GM12872 (cell line): Measurements from ENCODE around the gene JAKMIP2.

Experiments used
- TF ChIP-seq, protein P1 (sequence below): IDR thresholded peaks from 3 replicates; pipeline ENCODE4 v1.5.1; 2011; ENCODE audit warnings: low read depth, mild to moderate bottlenecking, low read length, moderate library complexity; ENCODE audit not compliant: insufficient read depth

Gene JAKMIP2

DNA sequence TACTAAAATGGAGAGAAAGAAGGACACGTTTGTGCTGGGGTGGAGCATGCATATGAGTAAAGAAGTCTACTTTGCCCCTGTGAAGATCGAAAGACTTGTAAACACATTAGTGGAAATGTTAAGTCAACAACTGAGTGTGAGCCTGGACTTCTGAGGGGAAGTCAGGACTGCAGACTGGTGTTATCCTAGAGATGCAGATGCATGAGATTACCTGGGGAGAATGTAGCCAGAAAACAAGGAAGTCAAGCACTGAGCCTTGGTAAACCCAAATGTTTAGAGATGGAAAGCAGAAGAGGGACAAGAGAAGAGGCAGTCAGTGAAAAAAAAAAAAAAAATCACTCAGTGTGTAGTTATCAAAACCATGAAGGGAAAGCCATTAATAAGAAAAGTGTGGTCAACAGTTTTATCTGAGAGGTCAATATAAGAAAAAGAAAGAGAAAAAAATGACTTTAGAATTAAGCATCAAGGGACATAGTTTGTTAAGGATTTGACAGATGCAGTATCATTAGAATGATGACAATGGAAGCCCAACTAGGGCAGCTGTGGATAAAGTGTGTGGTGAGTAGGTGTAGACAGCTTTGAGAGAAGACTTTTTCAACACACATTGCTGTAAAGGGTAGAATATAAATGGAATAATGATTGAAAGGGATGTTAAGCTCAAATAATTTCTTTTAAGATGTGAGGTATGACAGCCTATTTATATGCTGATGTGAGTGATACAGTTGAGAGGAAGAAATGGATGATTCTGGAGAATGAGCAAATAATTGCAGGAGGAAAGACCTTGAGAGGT, 22.2 kb downstream of the JAKMIP2 start:
- TF ChIP-seq, protein P1, sequence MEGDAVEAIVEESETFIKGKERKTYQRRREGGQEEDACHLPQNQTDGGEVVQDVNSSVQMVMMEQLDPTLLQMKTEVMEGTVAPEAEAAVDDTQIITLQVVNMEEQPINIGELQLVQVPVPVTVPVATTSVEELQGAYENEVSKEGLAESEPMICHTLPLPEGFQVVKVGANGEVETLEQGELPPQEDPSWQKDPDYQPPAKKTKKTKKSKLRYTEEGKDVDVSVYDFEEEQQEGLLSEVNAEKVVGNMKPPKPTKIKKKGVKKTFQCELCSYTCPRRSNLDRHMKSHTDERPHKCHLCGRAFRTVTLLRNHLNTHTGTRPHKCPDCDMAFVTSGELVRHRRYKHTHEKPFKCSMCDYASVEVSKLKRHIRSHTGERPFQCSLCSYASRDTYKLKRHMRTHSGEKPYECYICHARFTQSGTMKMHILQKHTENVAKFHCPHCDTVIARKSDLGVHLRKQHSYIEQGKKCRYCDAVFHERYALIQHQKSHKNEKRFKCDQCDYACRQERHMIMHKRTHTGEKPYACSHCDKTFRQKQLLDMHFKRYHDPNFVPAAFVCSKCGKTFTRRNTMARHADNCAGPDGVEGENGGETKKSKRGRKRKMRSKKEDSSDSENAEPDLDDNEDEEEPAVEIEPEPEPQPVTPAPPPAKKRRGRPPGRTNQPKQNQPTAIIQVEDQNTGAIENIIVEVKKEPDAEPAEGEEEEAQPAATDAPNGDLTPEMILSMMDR, result no peak

DNA sequence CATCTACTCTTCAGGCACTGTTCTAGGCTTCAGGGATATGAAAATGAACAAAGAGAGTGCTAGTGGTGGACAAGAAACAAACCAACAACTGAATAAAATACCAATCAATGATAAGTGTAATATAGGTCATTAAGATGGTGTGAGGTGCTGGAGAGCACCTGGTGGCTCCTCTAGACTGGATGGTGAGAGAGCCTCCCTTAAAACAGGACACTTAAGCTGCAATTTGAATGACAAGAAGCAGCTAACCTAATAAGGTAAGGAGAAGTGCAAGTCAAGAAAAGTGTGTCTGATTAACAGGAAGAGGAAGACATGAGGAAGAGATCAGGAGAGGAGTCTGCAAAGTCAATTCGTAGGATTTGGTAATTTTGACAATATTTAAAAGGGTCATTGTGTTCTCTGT, 23.1 kb downstream of the JAKMIP2 start:
- TF ChIP-seq, protein P1, result no peak

DNA sequence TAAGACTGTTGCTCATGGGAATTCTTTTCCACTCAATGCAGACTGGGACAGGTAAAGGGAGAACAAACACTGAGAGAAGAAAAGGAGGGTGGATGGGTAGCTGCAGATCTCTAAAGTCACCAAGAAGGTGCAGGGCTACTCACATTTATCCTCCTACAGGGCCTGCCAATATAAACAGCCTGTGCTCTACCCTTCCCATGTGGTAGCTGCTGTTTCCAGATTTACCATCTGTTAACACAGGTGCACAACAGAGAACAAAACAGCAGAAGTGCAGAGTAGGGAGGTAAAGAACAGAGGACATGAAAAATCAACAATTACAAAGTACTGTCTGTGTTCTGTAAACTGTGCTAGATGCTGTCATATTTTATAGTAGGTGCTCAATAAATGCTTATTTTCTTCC, 26.0 kb downstream of the JAKMIP2 start:
- TF ChIP-seq, protein P1, result no peak

DNA sequence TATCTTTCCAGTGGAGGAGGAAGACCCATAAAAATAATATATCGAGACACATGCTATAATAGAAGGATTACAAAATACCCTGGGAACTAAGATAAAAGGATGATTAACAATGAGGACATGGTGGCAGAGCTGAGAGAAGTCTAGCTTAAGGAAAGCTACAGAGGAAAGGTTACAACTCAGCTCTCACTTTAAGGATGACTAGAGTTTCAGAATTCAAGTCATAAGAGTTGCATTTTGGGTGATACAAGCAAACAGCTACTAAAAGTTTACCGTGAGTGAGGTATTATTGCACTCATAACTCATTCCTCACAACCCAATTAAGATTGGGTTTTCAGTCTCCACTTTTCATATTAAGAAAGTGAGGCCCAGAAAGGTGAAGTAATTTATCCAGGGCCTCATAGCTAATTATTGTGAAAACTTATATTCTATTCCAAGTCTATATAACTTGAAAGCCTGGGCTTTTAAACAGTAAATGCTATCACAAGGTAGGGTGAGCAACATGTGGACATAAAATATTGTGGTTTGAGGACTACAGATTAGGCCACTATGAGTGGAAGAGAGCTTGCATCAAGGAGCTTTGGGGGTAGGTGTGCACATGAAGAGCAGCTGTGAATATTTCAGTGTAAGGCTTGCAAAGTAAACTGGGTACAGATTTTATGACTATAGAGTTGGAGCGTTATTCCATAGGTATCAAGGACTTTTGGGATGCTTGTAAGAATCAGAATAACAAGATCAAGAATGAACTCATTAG, 28.0 kb downstream of the JAKMIP2 start:
- TF ChIP-seq, protein P1, result no peak

DNA sequence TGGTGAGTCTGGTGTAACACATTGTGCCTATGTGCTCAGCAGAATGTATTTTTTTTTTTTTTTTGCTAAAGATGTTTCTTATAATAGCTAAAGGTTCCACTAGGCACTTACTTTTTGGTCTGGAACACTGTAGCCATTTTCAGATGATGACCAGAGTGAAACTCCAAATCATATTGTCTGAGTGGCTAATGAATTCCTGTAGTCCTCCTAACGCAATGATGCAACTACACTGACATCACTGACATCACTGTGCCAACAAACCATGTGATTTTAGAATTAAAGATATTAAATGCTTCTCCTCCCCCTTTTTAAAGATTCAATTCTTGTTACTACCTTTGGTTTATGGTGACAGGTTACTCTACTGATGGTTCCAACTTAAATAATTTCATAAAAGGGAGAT, 28.8 kb downstream of the JAKMIP2 start:
- TF ChIP-seq, protein P1, result no peak

DNA sequence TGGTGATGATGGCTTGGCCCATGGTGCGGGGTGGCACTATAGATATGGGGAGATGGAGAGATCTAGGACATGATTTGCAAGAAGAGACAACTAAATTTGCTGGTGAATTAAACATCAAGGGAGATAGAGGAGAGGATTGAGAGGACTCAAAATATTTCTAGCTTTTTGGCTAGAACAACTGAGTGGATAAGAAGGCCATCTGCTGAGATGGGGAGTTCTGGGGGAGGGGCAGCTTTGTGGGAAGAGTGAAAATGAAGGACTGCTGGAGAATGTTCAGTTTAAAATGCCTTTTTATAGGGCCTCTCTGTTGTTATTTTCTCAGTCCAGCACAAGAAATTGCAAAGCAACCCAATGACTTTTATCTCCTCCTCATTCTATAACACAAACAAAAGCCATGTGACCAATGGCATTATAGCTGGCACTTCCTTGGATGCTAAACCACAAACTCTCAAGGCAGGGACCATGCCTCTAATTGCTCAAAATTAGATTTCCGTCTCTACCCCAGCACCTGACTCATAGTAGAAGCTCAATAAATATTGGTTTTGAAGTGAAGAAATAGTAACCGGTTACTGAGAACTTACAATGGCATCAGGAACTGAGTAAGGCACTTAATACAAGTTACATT, 29.8 kb downstream of the JAKMIP2 start:
- TF ChIP-seq, protein P1, result no peak

DNA sequence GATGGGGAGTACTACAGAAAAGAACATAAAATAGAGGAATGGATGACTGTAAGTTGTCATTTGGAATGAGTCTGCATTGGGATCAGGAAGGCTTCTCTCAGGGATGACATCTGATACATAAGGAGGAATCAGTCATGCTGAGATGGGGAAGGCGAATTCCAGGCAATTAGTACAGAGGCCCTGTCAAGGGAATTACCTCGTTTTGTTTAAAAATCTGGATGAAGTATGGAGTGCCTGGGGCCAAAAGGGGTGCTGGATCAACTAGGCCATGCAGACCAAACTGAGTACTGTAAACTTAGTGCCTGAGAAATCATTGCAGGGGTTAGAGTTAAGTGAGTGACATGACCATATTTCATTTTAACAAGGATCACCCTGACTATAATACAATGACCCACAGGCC, 30.5 kb downstream of the JAKMIP2 start:
- TF ChIP-seq, protein P1, result no peak
